Natural killer cell (primary cell): ENCODE data around the gene FAM3A. TPM values are rescaled to one million over a fixed set of nuclear protein-coding genes. Genes with fewer than 3 reads are reported as not detected.
"Not testable (repeated sequence)": the region's sequence is repeated elsewhere in the genome, so short reads cannot be mapped to it uniquely, and the experiment has no call there.

ENCODE experiments used
- ATAC-seq, 3 donors: fragments of 150-1000 bp in 2 of 3; fragments of 200-7000 bp in 1 of 3; cut with Tn5 transposase; 1 replicate in 1 of 3; 2 replicates in 2 of 3; pipeline ENCODE4 v1.10.0; 2021; ENCODE audit warnings: mild to moderate bottlenecking in 2 of 3, moderate library complexity in 2 of 3
- DNase-seq, 2 donors: peaks; one replicate each; pipeline versions ENCODE4 v3.0.0 to v3.0.0-alpha.2; 2013 to 2021; ENCODE audit warnings: mixed read lengths in 1 of 2
- H3K27ac ChIP-seq: one replicate; pipeline ENCODE4 v1.5.1; 2013; ENCODE audit warnings: mild to moderate bottlenecking, low read length
- H3K27me3 ChIP-seq: one replicate; pipeline ENCODE4 v1.6.1; 2013; ENCODE audit warnings: low read length; ENCODE audit not compliant: control insufficient read depth, insufficient read depth
- H3K36me3 ChIP-seq: one replicate; pipeline ENCODE4 v1.6.1; 2013; ENCODE audit warnings: low read length; ENCODE audit not compliant: control insufficient read depth, insufficient read depth
- H3K4me1 ChIP-seq: one replicate; pipeline ENCODE4 v1.6.1; 2013; ENCODE audit warnings: low read length; ENCODE audit not compliant: control insufficient read depth, insufficient read depth
- H3K4me3 ChIP-seq: one replicate; pipeline ENCODE4 v1.5.1; 2013; ENCODE audit warnings: low read length
- H3K9me3 ChIP-seq: one replicate; pipeline ENCODE4 v1.6.1; 2013; ENCODE audit warnings: low read length; ENCODE audit not compliant: control insufficient read depth, insufficient read depth
- H3K27ac Mint-ChIP-seq, 2 donors: one replicate each; pipeline ENCODE4 v1.8.0; 2022; ENCODE audit warnings: mild to moderate bottlenecking in 2 of 2, mixed read lengths in 2 of 2, moderate library complexity in 1 of 2
- H3K27me3 Mint-ChIP-seq, 2 donors: one replicate each; pipeline ENCODE4 v1.8.0; 2022; ENCODE audit warnings: low read depth in 2 of 2, mixed read lengths in 2 of 2
- H3K36me3 Mint-ChIP-seq: one replicate; pipeline ENCODE4 v1.8.0; 2022; ENCODE audit warnings: mixed read lengths
- H3K4me1 Mint-ChIP-seq, 2 donors: one replicate each; pipeline ENCODE4 v1.8.0; 2022; ENCODE audit warnings: mixed read lengths in 2 of 2
- H3K4me3 Mint-ChIP-seq: one replicate; pipeline ENCODE4 v1.8.0; 2022; ENCODE audit warnings: mild to moderate bottlenecking, moderate library complexity, mixed read lengths
- H3K9me3 Mint-ChIP-seq, 2 donors: one replicate each; pipeline ENCODE4 v1.8.0; 2022; ENCODE audit warnings: mixed read lengths in 2 of 2
- CTCF ChIP-seq: fragments of 200-600 bp; IDR thresholded peaks from one replicate; pipeline ENCODE4 v1.8.0; 2022; ENCODE audit warnings: antibody characterized with exemption
- WGBS: methylation state at CpG from one replicate; pipeline ENCODE4 v1.1.7; 2013; ENCODE audit warnings: missing lambda C conversion rate; ENCODE audit not compliant: insufficient coverage; 5-methylcytosine and 5-hydroxymethylcytosine counted together
- intact Hi-C: fragments of 100-400 bp; cut with micrococcal nuclease; formaldehyde crosslinking; loops from one replicate; pipeline ENCODE4 v1.14.2; 2022
- total RNA-seq, 4 donors: library from RNA; stranded (reverse); fragments of 120-200 nt in 1 of 4; gene quantifications; one replicate each; pipeline versions ENCODE4 v1.2.3 to v1.2.4, GENCODE V29; 2013 to 2022

The FAM3A gene
- total RNA-seq, 3 donors from 2014 or later (not counting 1 experiment from before 2014, with no cell fraction given) = 31.1 to 38.0 (median 37.3) TPM

- no peak for TF ChIP-seq CTCF
- no peaks in the 10 kb centered on the region for H3K9me3 ChIP-seq
- intact Hi-C loops = no loop called here
- H3K4me3 ChIP-seq = no peak overlapping the region
- no peaks in the 10 kb centered on the region for H3K27me3 Mint-ChIP-seq
- H3K27ac Mint-ChIP-seq = peak overlapping the region; percentile 93 to 94
- H3K4me1 Mint-ChIP-seq = peaks cover 31 to 43% of the 10 kb centered on the region in 2 donors
- H3K27me3 ChIP-seq = no peaks in the 10 kb centered on the region
- no peaks in the 10 kb centered on the region for H3K9me3 Mint-ChIP-seq
- H3K36me3 Mint-ChIP-seq = no peaks in the 10 kb centered on the region
- WGBS = 31% methylated on average over 10 of the region's 12 CpGs
- DNase-seq (peak; percentile 49 to 51), ATAC-seq (peak; percentile 31 to 49 (median 46))
- peak overlapping the region; percentile 81 for H3K4me3 Mint-ChIP-seq
- peak overlapping the region; percentile 91 for H3K27ac ChIP-seq
- peaks cover 3% of the 10 kb centered on the region for H3K36me3 ChIP-seq
- H3K4me1 ChIP-seq = peaks cover 79% of the 10 kb centered on the region
These were observed 26.1 kb upstream of the FAM3A start for GRCh38 chrX:154541896-154542722.

DNA sequence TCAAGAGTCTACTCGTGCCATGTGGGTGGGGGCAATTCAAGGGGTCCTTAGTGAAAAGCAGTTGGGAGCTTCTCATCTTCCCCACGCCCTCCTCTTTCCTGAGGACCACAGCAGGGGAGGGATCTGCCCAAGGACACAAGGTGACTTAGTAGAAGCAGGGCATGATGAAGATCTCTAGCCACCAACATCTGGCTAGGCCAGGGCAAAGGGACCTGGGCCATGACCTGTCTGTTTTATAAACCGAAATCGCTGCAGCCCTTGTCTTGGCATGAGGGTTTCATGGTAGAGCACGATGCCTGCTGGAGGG, 25.5 kb upstream of the FAM3A start:
- H3K27ac Mint-ChIP-seq = peak overlapping the region; percentile 93 to 94

DNA sequence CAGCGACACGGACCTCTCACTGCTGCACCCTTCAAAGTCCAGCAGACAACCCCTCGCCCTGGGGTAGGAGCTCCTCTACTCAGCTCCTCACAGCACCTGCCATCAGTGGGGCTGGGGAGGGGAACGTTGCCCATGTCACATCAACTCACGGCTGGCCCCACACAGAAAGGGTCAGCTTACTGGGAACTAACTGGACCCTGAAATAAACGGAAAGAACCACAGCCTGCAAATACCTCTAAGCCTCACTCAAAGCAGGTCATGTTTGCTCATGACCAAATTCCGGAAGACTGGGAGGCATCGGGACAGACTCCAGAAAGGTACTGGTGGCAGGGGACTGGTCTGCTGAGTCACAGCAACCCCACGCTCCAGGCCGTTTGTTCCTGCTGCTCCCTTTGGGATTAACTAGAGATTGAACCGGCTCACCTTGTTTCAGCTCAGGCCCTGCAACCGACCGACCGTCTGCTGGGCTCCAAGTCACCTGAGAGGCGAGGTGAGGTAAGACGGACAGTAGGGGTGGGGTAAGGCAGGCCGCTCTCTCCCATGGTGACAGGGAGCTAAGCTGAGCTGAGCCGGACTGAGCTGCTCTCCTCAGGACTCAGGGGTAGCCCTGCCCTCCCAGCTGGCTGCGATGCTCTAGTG, 25.0 kb upstream of the FAM3A start:
- H3K4me1 ChIP-seq = peaks cover 75% of the 10 kb centered on the region
- no peak for ATAC-seq
- Mint-ChIP-seq H3K4me1 (peaks cover 31 to 38% of the 10 kb centered on the region in 2 donors), H3K27me3 (no peaks in the 10 kb centered on the region), H3K36me3 (no peaks in the 10 kb centered on the region), H3K4me3 (no peak overlapping the region), H3K9me3 (no peaks in the 10 kb centered on the region), H3K27ac (peak overlapping the region; percentile 93 to 94)
- H3K4me3 ChIP-seq = no peak overlapping the region
- peak overlapping the region; percentile 91 for H3K27ac ChIP-seq
- intact Hi-C loops = no loop called here
- TF ChIP-seq CTCF = no peak
- H3K36me3 ChIP-seq = peaks cover 4% of the 10 kb centered on the region
- DNase-seq = no peak
- 95% methylated on average over 18 of the region's 19 CpGs for WGBS
- no peaks in the 10 kb centered on the region for H3K27me3 ChIP-seq
- H3K9me3 ChIP-seq = no peaks in the 10 kb centered on the region

More for the DNA sequence above, 25.5 kb upstream of the FAM3A start:
- Mint-ChIP-seq H3K36me3 (no peaks in the 10 kb centered on the region), H3K9me3 (no peaks in the 10 kb centered on the region), H3K4me3 (peak overlapping the region; percentile 70), H3K27me3 (no peaks in the 10 kb centered on the region), H3K4me1 (peaks cover 31 to 43% of the 10 kb centered on the region in 2 donors)
- Histone ChIP-seq H3K36me3 (peaks cover 3% of the 10 kb centered on the region), H3K9me3 (no peaks in the 10 kb centered on the region), H3K4me1 (peaks cover 79% of the 10 kb centered on the region), H3K27ac (peak overlapping the region; percentile 91), H3K4me3 (no peak overlapping the region), H3K27me3 (no peaks in the 10 kb centered on the region)
- no peak for DNase-seq
- WGBS = 56% methylated on average over 4 of the region's 5 CpGs
- no peak for TF ChIP-seq CTCF
- intact Hi-C loops = no loop called here
- no peak for ATAC-seq

DNA sequence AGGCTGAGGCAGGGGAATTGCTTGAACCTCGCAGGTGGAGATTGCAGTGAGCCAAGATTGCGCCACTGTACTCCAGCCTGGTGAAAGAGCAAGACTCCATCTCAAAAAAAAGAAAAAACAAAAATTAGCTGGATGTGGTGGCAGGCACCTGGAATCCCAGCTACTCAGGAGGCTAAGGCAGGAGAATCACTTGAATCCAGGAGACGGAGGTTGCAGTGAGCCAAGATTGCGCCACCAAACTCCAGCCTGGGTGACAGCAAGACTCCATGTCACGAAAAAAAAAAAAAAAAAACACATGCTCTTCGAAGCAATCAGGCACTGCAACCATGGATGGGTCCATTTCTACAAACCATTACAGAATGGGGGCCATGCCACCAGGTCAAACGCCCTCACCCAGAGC, 24.3 kb upstream of the FAM3A start:
- not testable (repeated sequence) for H3K9me3 Mint-ChIP-seq

More for the DNA sequence above, 24.3 kb upstream of the FAM3A start:
- 89% methylated on average over 4 of the region's 7 CpGs for WGBS
- peaks cover 10% of the 10 kb centered on the region for H3K36me3 ChIP-seq
- H3K4me3 ChIP-seq, ATAC-seq, H3K36me3 Mint-ChIP-seq, DNase-seq, H3K27me3 ChIP-seq, H3K4me3 Mint-ChIP-seq, H3K27ac ChIP-seq, H3K27me3 Mint-ChIP-seq, H3K9me3 ChIP-seq, intact Hi-C loops: not testable (repeated sequence)
- peaks cover 31 to 35% of the 10 kb centered on the region in 2 donors for H3K4me1 Mint-ChIP-seq
- peaks cover 69% of the 10 kb centered on the region for H3K4me1 ChIP-seq
- H3K27ac Mint-ChIP-seq = peak overlapping the region; percentile 93 to 94
